ENCODE data around the gene TTLL11.

The TTLL11 gene

DNA sequence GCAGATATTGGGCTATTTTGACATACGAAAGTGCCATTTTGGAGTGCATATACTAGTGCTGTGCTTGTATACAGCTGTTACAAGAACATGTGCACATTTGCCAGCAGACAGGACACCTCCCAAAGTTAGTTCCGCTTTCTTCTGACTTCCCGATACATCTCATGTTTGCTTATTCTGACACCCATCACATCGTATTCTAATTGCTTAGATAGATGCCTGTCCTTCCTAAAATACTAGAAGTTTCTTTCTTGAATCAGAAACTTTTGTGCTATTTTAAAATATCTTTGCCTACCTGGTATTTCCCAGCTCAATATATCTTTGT is 177.8 kb downstream of the TTLL11 start:
- Histone ChIP-seq H2AFZ (ENCODE audit: low read length) (no peak overlapping the region), H3K4me2 (ENCODE audit: low read depth, low read length, poor library complexity, severe bottlenecking) (peak overlapping the region; percentile 24), H3K4me3 (ENCODE audit: low read length, poor library complexity, severe bottlenecking) (no peak overlapping the region), H3K4me1 (ENCODE audit: insufficient read depth, low read length, poor library complexity, severe bottlenecking) (peaks cover 53% of the 10 kb centered on the region), H3K9me3 (ENCODE audit: insufficient read depth, low read depth, low read length) (no peaks in the 10 kb centered on the region), H3K9ac (ENCODE audit: low read depth, low read length, poor library complexity, severe bottlenecking) (no peak overlapping the region), H3K36me3 (ENCODE audit: insufficient read depth, low read length) (no peaks in the 10 kb centered on the region), H3K9me2 (replicated peaks; ENCODE audit: low read depth, low read length) (no peaks in the 10 kb centered on the region), H4K20me1 (ENCODE audit: insufficient read depth, low read length, poor library complexity, severe bottlenecking) (peaks cover 5% of the 10 kb centered on the region), H3K27me3 (ENCODE audit: insufficient read depth, low read length, poor library complexity, severe bottlenecking) (no peaks in the 10 kb centered on the region), H3K79me2 (ENCODE audit: insufficient read depth, low read length) (peaks cover 10% of the 10 kb centered on the region; the same call in 1 of the 2 replicates), H3F3A (ENCODE audit: low read depth) (no peaks in the 10 kb centered on the region)
- TF ChIP-seq EZH2phosphoT487 (IDR thresholded peaks at IDR 0.05; ENCODE audit: borderline replicate concordance) = no peak
- TF ChIP-seq, protein P1, sequence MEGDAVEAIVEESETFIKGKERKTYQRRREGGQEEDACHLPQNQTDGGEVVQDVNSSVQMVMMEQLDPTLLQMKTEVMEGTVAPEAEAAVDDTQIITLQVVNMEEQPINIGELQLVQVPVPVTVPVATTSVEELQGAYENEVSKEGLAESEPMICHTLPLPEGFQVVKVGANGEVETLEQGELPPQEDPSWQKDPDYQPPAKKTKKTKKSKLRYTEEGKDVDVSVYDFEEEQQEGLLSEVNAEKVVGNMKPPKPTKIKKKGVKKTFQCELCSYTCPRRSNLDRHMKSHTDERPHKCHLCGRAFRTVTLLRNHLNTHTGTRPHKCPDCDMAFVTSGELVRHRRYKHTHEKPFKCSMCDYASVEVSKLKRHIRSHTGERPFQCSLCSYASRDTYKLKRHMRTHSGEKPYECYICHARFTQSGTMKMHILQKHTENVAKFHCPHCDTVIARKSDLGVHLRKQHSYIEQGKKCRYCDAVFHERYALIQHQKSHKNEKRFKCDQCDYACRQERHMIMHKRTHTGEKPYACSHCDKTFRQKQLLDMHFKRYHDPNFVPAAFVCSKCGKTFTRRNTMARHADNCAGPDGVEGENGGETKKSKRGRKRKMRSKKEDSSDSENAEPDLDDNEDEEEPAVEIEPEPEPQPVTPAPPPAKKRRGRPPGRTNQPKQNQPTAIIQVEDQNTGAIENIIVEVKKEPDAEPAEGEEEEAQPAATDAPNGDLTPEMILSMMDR (conservative IDR thresholded peaks at IDR 0.05; ENCODE audit: low read length) = no peak

GRCh38 chr9:121914604-121915303 is 178.4 kb downstream of the TTLL11 start:
- H3F3A ChIP-seq (ENCODE audit: low read depth) = no peaks in the 10 kb centered on the region
- peaks cover 3% of the 10 kb centered on the region; the same call in 1 of the 2 replicates for H3K36me3 ChIP-seq (ENCODE audit: insufficient read depth, low read length)
- peaks cover 56% of the 10 kb centered on the region for H3K4me1 ChIP-seq (ENCODE audit: insufficient read depth, low read length, poor library complexity, severe bottlenecking)
- peaks cover 5% of the 10 kb centered on the region for H4K20me1 ChIP-seq (ENCODE audit: insufficient read depth, low read length, poor library complexity, severe bottlenecking)
- H3K27me3 ChIP-seq (ENCODE audit: insufficient read depth, low read length, poor library complexity, severe bottlenecking) = no peaks in the 10 kb centered on the region
- H3K4me2 ChIP-seq (ENCODE audit: low read depth, low read length, poor library complexity, severe bottlenecking) = no peak overlapping the region
- TF ChIP-seq, protein P1 (conservative IDR thresholded peaks at IDR 0.05; ENCODE audit: low read length) = no peak
- TF ChIP-seq EZH2phosphoT487 (IDR thresholded peaks at IDR 0.05; ENCODE audit: borderline replicate concordance) = no peak
- no peak overlapping the region for H3K9ac ChIP-seq (ENCODE audit: low read depth, low read length, poor library complexity, severe bottlenecking)
- no peaks in the 10 kb centered on the region for H3K9me3 ChIP-seq (ENCODE audit: insufficient read depth, low read depth, low read length)
- H3K79me2 ChIP-seq (ENCODE audit: insufficient read depth, low read length) = peaks cover 10% of the 10 kb centered on the region; the same call in 1 of the 2 replicates
- no peak overlapping the region for H3K4me3 ChIP-seq (ENCODE audit: low read length, poor library complexity, severe bottlenecking)
- H3K9me2 ChIP-seq (replicated peaks; ENCODE audit: low read depth, low read length) = no peaks in the 10 kb centered on the region
- no peak overlapping the region for H2AFZ ChIP-seq (ENCODE audit: low read length)

DNA sequence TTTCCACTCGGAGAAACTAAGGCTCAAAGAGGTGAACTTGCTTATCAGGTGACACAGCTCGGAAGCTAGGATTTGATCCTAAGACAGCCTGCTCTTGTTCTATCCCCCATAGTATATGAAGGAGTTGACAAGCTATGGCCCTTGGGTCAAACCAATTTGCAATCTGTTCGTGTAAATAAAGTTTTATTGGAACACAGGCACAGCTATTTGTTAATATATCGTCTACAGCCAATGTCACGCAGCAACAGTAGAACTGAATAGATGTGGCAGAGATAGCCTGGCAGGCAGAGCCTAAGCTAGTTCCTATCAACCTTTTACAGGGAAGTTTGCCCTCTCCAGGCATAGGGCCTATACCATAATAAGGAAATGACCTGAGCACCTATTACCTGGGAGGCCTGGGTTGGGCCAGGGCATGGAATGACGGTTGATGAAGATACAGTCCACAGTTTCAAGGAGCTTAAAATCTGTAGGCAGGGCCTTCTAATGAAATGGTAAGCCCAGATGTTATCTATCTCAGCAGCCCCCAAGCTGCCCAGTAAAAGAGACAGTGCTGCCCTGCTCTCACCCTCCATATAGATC is 179.0 kb downstream of the TTLL11 start:
- TF ChIP-seq, protein P1 (conservative IDR thresholded peaks at IDR 0.05; ENCODE audit: low read length) = no peak
- TF ChIP-seq EZH2phosphoT487 (IDR thresholded peaks at IDR 0.05; ENCODE audit: borderline replicate concordance) = no peak
- Histone ChIP-seq H4K20me1 (ENCODE audit: insufficient read depth, low read length, poor library complexity, severe bottlenecking) (peaks cover 5% of the 10 kb centered on the region), H3K4me3 (ENCODE audit: low read length, poor library complexity, severe bottlenecking) (no peak overlapping the region), H3K4me1 (ENCODE audit: insufficient read depth, low read length, poor library complexity, severe bottlenecking) (peaks cover 63% of the 10 kb centered on the region), H3K9me3 (ENCODE audit: insufficient read depth, low read depth, low read length) (no peaks in the 10 kb centered on the region; the same call in 1 of the 2 replicates), H2AFZ (ENCODE audit: low read length) (no peak overlapping the region), H3K9ac (ENCODE audit: low read depth, low read length, poor library complexity, severe bottlenecking) (no peak overlapping the region), H3K27me3 (ENCODE audit: insufficient read depth, low read length, poor library complexity, severe bottlenecking) (no peaks in the 10 kb centered on the region), H3K36me3 (ENCODE audit: insufficient read depth, low read length) (peaks cover 6% of the 10 kb centered on the region; the same call in 1 of the 2 replicates), H3K9me2 (replicated peaks; ENCODE audit: low read depth, low read length) (no peaks in the 10 kb centered on the region), H3K4me2 (ENCODE audit: low read depth, low read length, poor library complexity, severe bottlenecking) (peak overlapping the region; percentile 39), H3F3A (ENCODE audit: low read depth) (no peaks in the 10 kb centered on the region), H3K79me2 (ENCODE audit: insufficient read depth, low read length) (peaks cover 10% of the 10 kb centered on the region; the same call in 1 of the 2 replicates)

Measured in Loucy (cell line).